H1 (cell line): ENCODE measurements around the gene VIPR1. TPM values are rescaled to one million over a fixed set of nuclear protein-coding genes. Genes with fewer than 3 reads are reported as not detected.

ENCODE experiments used
- CTCF ChIA-PET: fragments of 300-600 bp; sonication (Branson Sonifier 250); formaldehyde crosslinking; loops from one replicate; lab custom pipeline; 2021; ENCODE audit not compliant: partially characterized antibody; lab: Charles Lee
- POLR2A ChIA-PET: fragments of 300-600 bp; sonication (Branson Sonifier 250); formaldehyde crosslinking; loops from one replicate; lab custom pipeline; 2021; ENCODE audit warnings: inconsistent platforms; ENCODE audit not compliant: partially characterized antibody; lab: Charles Lee
- DNase-seq, 2 experiments: peaks; one replicate each; pipeline versions ENCODE4 v3.0.0 to v3.0.0-alpha.2; 2010 to 2022; ENCODE audit warnings: low spot score in 2 of 2, low read depth in 1 of 2, mixed read lengths in 1 of 2
- FAIRE-seq: peaks from 2 replicates; lab custom pipeline; 2011; peaks lifted over from hg19 to GRCh38; lab: Jason Lieb, UNC
- H2AFZ ChIP-seq: 2 replicates; pipeline ENCODE4 v1.8.1; 2012; ENCODE audit warnings: low read length, inconsistent platforms
- H2AK5ac ChIP-seq: 2 replicates; pipeline ENCODE4 v1.6.1; 2013; ENCODE audit warnings: low read depth, low read length
- H2BK120ac ChIP-seq: replicated peaks from 2 replicates; pipeline ENCODE3; 2013; ENCODE audit warnings: low read depth, low read length, inconsistent platforms
- H2BK12ac ChIP-seq: 2 replicates; pipeline ENCODE4 v1.6.1; 2013; ENCODE audit warnings: low read depth, low read length
- H2BK15ac ChIP-seq: 2 replicates; pipeline ENCODE4 v1.6.1; 2013; ENCODE audit warnings: low read length
- H2BK20ac ChIP-seq: 2 replicates; pipeline ENCODE4 v1.6.1; 2013; ENCODE audit warnings: low read length
- H2BK5ac ChIP-seq: 2 replicates; pipeline ENCODE4 v1.6.1; 2013; ENCODE audit warnings: low read depth, low read length
- H3K14ac ChIP-seq: 2 replicates; pipeline ENCODE4 v1.6.1; 2013; ENCODE audit warnings: inconsistent platforms; ENCODE audit not compliant: insufficient read length
- H3K18ac ChIP-seq: 2 replicates; pipeline ENCODE4 v1.6.1; 2013; ENCODE audit warnings: low read length; ENCODE audit errors: extremely low read depth
- H3K23ac ChIP-seq: 2 replicates; pipeline ENCODE4 v1.6.1; 2013; ENCODE audit warnings: inconsistent platforms; ENCODE audit not compliant: insufficient read length
- H3K23me2 ChIP-seq: 2 replicates; pipeline ENCODE4 v1.6.1; 2013; ENCODE audit warnings: low read depth, low read length
- H3K27ac ChIP-seq: 2 replicates; pipeline ENCODE4 v1.6.1; 2011; ENCODE audit warnings: low read depth, low read length, inconsistent platforms
- H3K27me3 ChIP-seq, 4 experiments: replicated peaks in 1 of 4; 1 replicate in 1 of 4; 2 replicates in 3 of 4; pipeline versions ENCODE4 v1.6.1 to v1.8.1; 2011 to 2013; ENCODE audit warnings: low read length in 3 of 4, mild to moderate bottlenecking in 3 of 4, inconsistent platforms in 2 of 4, mixed read lengths in 2 of 4, moderate library complexity in 1 of 4; ENCODE audit not compliant: control insufficient read depth in 3 of 4, insufficient read depth in 3 of 4; ENCODE audit errors: extremely low read depth in 1 of 4
- H3K36me3 ChIP-seq, 4 experiments: 2 replicates each; pipeline versions ENCODE4 v1.6.1 to v1.8.1; 2011 to 2013; ENCODE audit warnings: mild to moderate bottlenecking in 4 of 4, low read length in 3 of 4, moderate library complexity in 2 of 4, control low read depth in 1 of 4, inconsistent platforms in 1 of 4; ENCODE audit not compliant: insufficient read depth in 4 of 4, control insufficient read depth in 2 of 4
- H3K4ac ChIP-seq: replicated peaks from 2 replicates; pipeline ENCODE3; 2013; ENCODE audit warnings: low read length, low read depth, mixed read lengths, inconsistent platforms; ENCODE audit not compliant: insufficient read length
- H3K4me1 ChIP-seq, 4 experiments: replicated peaks in 1 of 4; 1 replicate in 1 of 4; 2 replicates in 3 of 4; pipeline versions ENCODE4 v1.6.1 to v1.8.1; 2011 to 2013; ENCODE audit warnings: low read length in 3 of 4, inconsistent platforms in 2 of 4, mixed read lengths in 1 of 4; ENCODE audit not compliant: insufficient read depth in 4 of 4, control insufficient read depth in 3 of 4
- H3K4me2 ChIP-seq, 2 experiments: 2 replicates each; pipeline versions ENCODE4 v1.6.1 to v1.8.1; 2011 to 2013; ENCODE audit warnings: low read depth in 2 of 2, low read length in 2 of 2, control low read depth in 1 of 2, inconsistent platforms in 1 of 2, mild to moderate bottlenecking in 1 of 2; ENCODE audit not compliant: insufficient read depth in 1 of 2
- H3K4me3 ChIP-seq, 4 experiments: fragments of 200-600, 300-600 bp in 1 of 4; sonication (generic), shearing (Covaris generic), sonication (Bioruptor Twin) in 1 of 4; 2 replicates each; pipeline versions ENCODE4 v1.5.1 to v1.8.1; 2011 to 2016; ENCODE audit warnings: low read length in 4 of 4, low read depth in 3 of 4, control low read depth in 2 of 4, inconsistent platforms in 2 of 4, mild to moderate bottlenecking in 2 of 4, mixed read lengths in 1 of 4, moderate library complexity in 1 of 4; ENCODE audit not compliant: insufficient read depth in 2 of 4; ENCODE audit errors: extremely low read depth in 1 of 4
- H3K56ac ChIP-seq: replicated peaks from 2 replicates; pipeline ENCODE3; 2013; ENCODE audit warnings: low read depth, mild to moderate bottlenecking, mixed read lengths, low read length, inconsistent platforms; ENCODE audit not compliant: insufficient read length
- H3K79me1 ChIP-seq: 2 replicates; pipeline ENCODE4 v1.6.1; 2013; ENCODE audit warnings: low read depth, low read length, control low read depth
- H3K79me2 ChIP-seq, 2 experiments: 2 replicates each; pipeline versions ENCODE4 v1.6.1 to v1.8.1; 2012 to 2013; ENCODE audit warnings: low read length in 2 of 2, mild to moderate bottlenecking in 2 of 2, inconsistent platforms in 1 of 2; ENCODE audit not compliant: insufficient read depth in 2 of 2, control insufficient read depth in 1 of 2
- H3K9ac ChIP-seq, 4 experiments: replicated peaks in 1 of 4; 1 replicate in 1 of 4; 2 replicates in 3 of 4; pipeline versions ENCODE4 v1.6.1 to v1.8.1; 2011 to 2013; ENCODE audit warnings: low read depth in 3 of 4, low read length in 3 of 4, control low read depth in 2 of 4, mild to moderate bottlenecking in 2 of 4, moderate library complexity in 2 of 4, inconsistent platforms in 1 of 4; ENCODE audit errors: extremely low read depth in 1 of 4
- H3K9me3 ChIP-seq, 2 experiments: 2 replicates each; pipeline versions ENCODE4 v1.6.1 to v1.8.1; 2012 to 2013; ENCODE audit warnings: mild to moderate bottlenecking in 2 of 2, moderate library complexity in 2 of 2, control low read depth in 1 of 2, inconsistent platforms in 1 of 2, low read depth in 1 of 2, low read length in 1 of 2, mixed read lengths in 1 of 2; ENCODE audit not compliant: insufficient read depth in 2 of 2
- H4K20me1 ChIP-seq, 2 experiments: replicated peaks in 1 of 2; 2 replicates each; pipeline versions ENCODE3 to v1.8.1; 2011 to 2013; ENCODE audit warnings: inconsistent platforms in 2 of 2, low read length in 2 of 2, mild to moderate bottlenecking in 1 of 2; ENCODE audit not compliant: insufficient read depth in 2 of 2, control insufficient read depth in 1 of 2
- H4K5ac ChIP-seq: 2 replicates; pipeline ENCODE4 v1.6.1; 2013; ENCODE audit warnings: low read length, low read depth, mixed read lengths, inconsistent platforms; ENCODE audit not compliant: insufficient read length
- H4K8ac ChIP-seq: 2 replicates; pipeline ENCODE4 v1.8.0; 2013; ENCODE audit warnings: mild to moderate bottlenecking, moderate library complexity, low read length, inconsistent platforms; ENCODE audit not compliant: insufficient read depth; ENCODE audit errors: extremely low read depth
- H4K91ac ChIP-seq: replicated peaks from 2 replicates; pipeline ENCODE3; 2013; ENCODE audit warnings: low read length, mixed read lengths, inconsistent platforms; ENCODE audit not compliant: insufficient read length
- CHD1 ChIP-seq: IDR thresholded peaks from 2 replicates; pipeline ENCODE4 v1.6.1; 2012; ENCODE audit warnings: low read depth, low read length, improper control_type of control experiment
- CREB1 ChIP-seq: IDR thresholded peaks from 2 replicates; pipeline ENCODE4 v1.6.1; 2012; ENCODE audit warnings: inconsistent platforms
- CTBP2 ChIP-seq: IDR thresholded peaks from 2 replicates; pipeline ENCODE4 v1.7.0; 2011; ENCODE audit warnings: borderline replicate concordance, mild to moderate bottlenecking, moderate library complexity, mixed read lengths, low read length; ENCODE audit not compliant: insufficient read depth, insufficient read length
- CTCF ChIP-seq, 3 experiments: IDR thresholded peaks; 1 replicate in 2 of 3; 2 replicates in 1 of 3; pipeline versions ENCODE4 v1.5.1 to v1.6.1; 2011; ENCODE audit warnings: low read length in 3 of 3, mild to moderate bottlenecking in 3 of 3, inconsistent platforms in 2 of 3, low read depth in 1 of 3, moderate library complexity in 1 of 3; ENCODE audit not compliant: insufficient read depth in 1 of 3; ENCODE audit errors: control extremely low read depth in 1 of 3
- EZH2 ChIP-seq: fragments of 200-600 bp; sonication (generic); IDR thresholded peaks from 2 replicates; pipeline ENCODE4 v1.7.1; 2012; ENCODE audit warnings: low read depth, mild to moderate bottlenecking, moderate library complexity, low read length, inconsistent platforms; ENCODE audit not compliant: severe bottlenecking
- KDM1A ChIP-seq: fragments of 200-600, 300-600 bp; sonication (generic); IDR thresholded peaks from 2 replicates; pipeline ENCODE4 v1.7.1; 2016; ENCODE audit warnings: mild to moderate bottlenecking, low read length, borderline replicate concordance
- MAFK ChIP-seq: IDR thresholded peaks from 2 replicates; pipeline ENCODE4 v1.6.1; 2012; ENCODE audit warnings: low read depth, mild to moderate bottlenecking, improper control_type of control experiment, low read length
- RFX5 ChIP-seq: IDR thresholded peaks from 2 replicates; pipeline ENCODE4 v1.6.1; 2011; ENCODE audit warnings: low read depth, low read length, improper control_type of control experiment, borderline replicate concordance
- SAP30 ChIP-seq: fragments of 300-600 bp; sonication (generic); IDR thresholded peaks from 2 replicates; pipeline ENCODE4 v1.7.1; 2012; ENCODE audit warnings: low read length, moderate library complexity, mild to moderate bottlenecking, inconsistent platforms; ENCODE audit not compliant: insufficient read depth, insufficient replicate concordance
- SP2 ChIP-seq: IDR thresholded peaks from 2 replicates; pipeline ENCODE4 v1.6.1; 2012; ENCODE audit warnings: mild to moderate bottlenecking, low read length, inconsistent platforms
- TAF1 ChIP-seq: IDR thresholded peaks from 2 replicates; pipeline ENCODE4 v1.6.1; 2011; ENCODE audit warnings: mild to moderate bottlenecking, low read depth, low read length
- TCF12 ChIP-seq: IDR thresholded peaks from 2 replicates; pipeline ENCODE4 v1.6.1; 2011; ENCODE audit warnings: low read depth, mild to moderate bottlenecking, low read length
- WGBS, 2 experiments: shearing (Covaris generic) in 1 of 2; methylation state at CpG; one replicate each; pipeline versions ENCODE4 v1.1.6 to v1.1.7; 2013 to 2015; ENCODE audit warnings: low lambda C conversion rate in 2 of 2, mixed read lengths in 2 of 2, inconsistent platforms in 1 of 2, low coverage in 1 of 2, missing lambda C conversion rate in 1 of 2; ENCODE audit not compliant: insufficient replicate concordance in 2 of 2, insufficient coverage in 1 of 2, insufficient read length in 1 of 2; ENCODE audit errors: extremely low coverage in 1 of 2, missing lambda C conversion rate in 1 of 2; 5-methylcytosine and 5-hydroxymethylcytosine counted together
- polyA plus RNA-seq, 7 experiments: library from polyadenylated mRNA; depleted of rRNA in 3 of 7; stranded (reverse) in 5 of 7; unstranded in 2 of 7; fragments of >200 nt in 5 of 7; fragments of 200-250 nt in 2 of 7; gene quantifications; 1 replicate in 5 of 7; 2 replicates in 1 of 7; 4 replicates in 1 of 7; pipeline versions ENCODE4 v1.2.1 to v1.2.3, GENCODE V29; 2011 to 2013; ENCODE audit warnings: missing spikeins in 2 of 7, mixed read lengths in 2 of 7
- total RNA-seq: library from RNA; stranded (reverse); fragmentation: NEBNext Ultra II Directional; extraction: Animal tissue kit (Norgen Biotek cat#: 25700); gene quantifications from 2 replicates; pipeline ENCODE4 v1.2.1, GENCODE V29; 2021

Gene VIPR1
- total and polyA plus RNA-seq, 2 of the 8 experiments (the other 6 are each of a cell fraction or from before 2014, with no cell fraction given) = 7.8 to 10.1 TPM

- Histone ChIP-seq H2BK15ac (no peak overlapping the region), H3K36me3 (no peaks in the 10 kb centered on the region; a peak in 1 of 8 replicates), H2BK12ac (no peak overlapping the region), H4K5ac (no peak overlapping the region), H3K27me3 (no peaks in the 10 kb centered on the region), H3K4ac (no peak overlapping the region), H3K4me2 (no peak overlapping the region), H3K27ac (no peak overlapping the region; the same call in 1 of the 2 replicates), H3K79me2 (no peaks in the 10 kb centered on the region), H3K9ac (no peak overlapping the region), H2AK5ac (no peak overlapping the region), H4K20me1 (no peaks in the 10 kb centered on the region), H2AFZ (no peak overlapping the region), H4K91ac (no peak overlapping the region), H3K14ac (no peak overlapping the region), H3K23me2 (no peaks in the 10 kb centered on the region), H3K4me3 (no peak overlapping the region), H2BK120ac (no peak overlapping the region), H3K56ac (no peak overlapping the region), H2BK20ac (no peak overlapping the region), H3K18ac (no peak overlapping the region), H3K23ac (no peak overlapping the region), H3K9me3 (no peaks in the 10 kb centered on the region), H3K4me1 (peaks cover 0 to 5% (median 0%) of the 10 kb centered on the region in 4 experiments; a peak in 2 of 7 replicates), H4K8ac (no peak overlapping the region), H2BK5ac (no peak overlapping the region), H3K79me1 (no peaks in the 10 kb centered on the region)
- WGBS, 2 experiments = 97% methylated on average over 4 of the region's 4 CpGs; no CpG with 5 or more reads in 1 of the 2 experiments
- ChIA-PET POLR2A (interaction anchor here (0.9 to 1.5 kb wide), 2 partner anchors 8 to 9 kb away, joined by 4 read pairs; partner anchors contain the start of gene VIPR1), CTCF (interaction anchor here (1.0 to 23.3 kb wide), 9 partner anchors 7 to 264 kb away, joined by 3 to 458 read pairs (median 4); partner anchors contain the start of gene VIPR1)
- no peak for DNase-seq
- FAIRE-seq = no peak
- no peak for TF ChIP-seq EZH2
- TF ChIP-seq MAFK = no peak
- TF ChIP-seq CREB1 = no peak
- no peak for TF ChIP-seq RFX5
- no peak for TF ChIP-seq KDM1A
- no peak for TF ChIP-seq CTBP2
- no peak for TF ChIP-seq TCF12
- TF ChIP-seq TAF1 = no peak
- no peak for TF ChIP-seq CHD1
- no peak for TF ChIP-seq SAP30
- no peak for TF ChIP-seq SP2
- no peak for TF ChIP-seq CTCF (IDR thresholded peaks at IDR 0.05; ENCODE audit: control extremely low read depth in 1 of 3, insufficient read depth in 1 of 3, low read depth in 1 of 3, low read length in 3 of 3)
Observed at GRCh38 chr3:42510325-42510724, 7.9 kb downstream of the VIPR1 start.
